Muscle of arm (tissue), 12 donors: ENCODE data around the gene IL10RA. TPM values are rescaled to one million over a fixed set of nuclear protein-coding genes. Genes with fewer than 3 reads are reported as not detected.

Experiments used
- DNase-seq: peaks from one replicate; pipeline ENCODE4 v3.0.0-alpha.2; 2013
- polyA plus RNA-seq, 12 donors: library from polyadenylated mRNA; unstranded; fragments of 120-200 nt; gene quantifications; one replicate each; pipeline ENCODE4 v1.2.1, GENCODE V29; 2013; ENCODE audit not compliant: insufficient read length in 12 of 12

IL10RA gene
- polyA plus RNA-seq, 12 donors = 2.6 to 9.2 (median 4.4) TPM; not detected in 1

DNA sequence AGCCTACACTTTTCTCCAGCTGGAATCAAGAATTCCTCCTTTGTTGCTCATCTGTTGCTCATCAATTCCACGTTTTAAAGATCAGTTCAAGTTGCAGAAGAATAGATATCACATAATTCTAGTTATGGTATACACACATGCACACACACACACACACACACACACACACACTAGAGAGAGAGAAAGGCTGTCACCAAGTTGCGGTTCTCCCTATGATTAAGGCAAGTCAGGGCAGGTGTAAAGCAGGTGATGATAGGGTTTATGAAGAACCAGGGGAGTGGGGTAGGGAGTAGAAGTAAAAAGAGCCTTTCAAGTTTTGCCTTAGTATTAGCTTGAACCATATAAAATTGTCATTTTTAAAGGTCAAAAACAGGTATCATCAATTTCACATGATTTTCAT, 59.0 kb downstream of the IL10RA start:
- no peak for DNase-seq

DNA sequence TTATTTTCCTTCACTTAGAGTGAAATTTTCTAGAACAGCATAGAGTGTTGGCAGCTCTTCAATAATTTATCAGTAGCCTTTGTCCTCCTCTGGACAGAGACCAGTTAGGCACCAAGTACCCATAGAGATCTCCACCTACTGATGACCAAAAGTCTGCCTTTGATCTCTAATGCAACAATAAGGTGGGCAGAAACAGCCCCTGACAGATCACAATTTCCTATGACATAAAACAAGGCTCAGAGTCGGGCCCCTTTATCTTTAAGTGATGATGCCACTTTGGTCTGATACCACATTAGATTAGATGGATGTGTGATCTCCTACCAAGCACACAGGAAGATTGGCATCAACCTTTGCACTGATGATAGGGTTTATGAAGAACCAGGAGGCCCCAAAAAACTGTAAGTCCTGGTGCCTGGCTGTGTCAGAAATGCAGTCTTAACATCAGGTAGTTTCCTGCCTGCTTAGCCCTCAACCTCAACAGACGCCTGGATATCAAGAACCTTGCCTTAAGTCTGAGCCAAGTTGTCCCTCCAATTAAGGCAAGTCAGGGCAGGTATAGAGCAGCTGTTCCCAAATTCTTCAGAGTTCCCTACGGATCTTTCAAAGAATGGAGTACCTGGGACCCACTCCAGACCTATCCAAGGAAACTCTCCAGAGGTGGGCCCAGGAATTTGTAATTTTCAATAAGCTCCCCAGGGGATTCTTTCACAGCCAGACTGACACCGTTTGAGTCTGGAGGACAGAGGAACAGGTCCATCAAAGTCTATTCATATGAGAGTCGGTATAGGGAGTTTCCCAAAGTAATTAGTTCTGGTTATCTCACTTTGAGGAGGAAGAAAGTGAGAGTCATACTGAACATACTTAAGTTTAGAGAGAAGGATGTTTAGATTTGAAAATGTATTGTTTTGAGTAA, 60.1 kb downstream of the IL10RA start:
- DNase-seq = no peak

DNA sequence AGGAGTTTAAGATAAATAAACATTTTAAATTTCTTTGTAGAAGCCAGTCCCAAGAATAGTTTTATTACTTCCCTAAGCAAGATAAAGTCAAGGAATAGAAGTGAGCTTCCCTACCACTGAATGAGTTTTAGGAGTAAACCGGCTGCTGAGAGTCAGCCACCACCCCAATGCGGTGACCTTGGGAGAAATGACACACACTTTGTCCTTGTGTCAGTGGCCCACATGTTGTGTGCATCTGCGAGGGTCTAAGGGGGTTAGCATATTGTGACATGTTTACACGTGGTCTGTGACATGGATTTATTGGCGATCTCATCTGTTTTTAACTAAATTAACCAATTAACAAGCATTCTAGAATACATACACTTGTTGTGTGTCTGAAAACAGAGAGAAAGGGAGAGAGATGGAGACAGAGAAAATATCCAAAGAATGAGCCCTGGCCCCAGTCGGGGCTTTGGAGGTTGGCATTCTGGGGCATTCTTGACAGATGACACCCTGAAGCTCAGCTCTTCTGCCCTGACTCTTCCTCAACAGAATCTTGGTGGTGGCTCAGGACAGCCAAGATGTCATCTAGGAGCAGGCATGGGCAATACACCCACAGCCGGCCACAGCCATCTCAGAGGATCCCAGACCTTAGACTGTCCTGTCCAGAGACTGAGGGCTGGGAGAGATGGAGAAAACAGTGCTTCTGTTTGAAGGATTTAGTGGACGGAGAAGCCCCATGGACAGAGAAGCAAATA, 60.9 kb downstream of the IL10RA start:
- DNase-seq = no peak

DNA sequence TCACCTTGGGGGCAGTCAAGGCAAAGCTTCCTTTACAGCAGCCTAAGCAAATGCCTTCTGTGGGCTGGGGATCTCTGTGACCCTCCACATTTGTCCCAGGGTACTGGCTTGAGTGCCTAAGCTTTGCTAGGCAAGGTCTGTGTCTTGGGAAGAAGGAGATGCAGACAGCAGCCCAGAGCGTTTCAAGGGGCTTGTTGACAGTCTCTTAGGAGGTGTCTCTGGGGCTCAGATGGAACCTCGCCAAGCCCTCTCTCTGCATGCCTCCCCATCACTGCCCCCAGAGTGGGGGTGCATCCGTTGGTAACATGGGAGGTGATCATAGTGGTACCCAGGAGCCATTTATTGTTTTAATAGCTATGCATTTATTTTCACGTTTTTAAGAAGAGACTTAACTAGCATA, 61.6 kb downstream of the IL10RA start:
- DNase-seq = no peak

DNA sequence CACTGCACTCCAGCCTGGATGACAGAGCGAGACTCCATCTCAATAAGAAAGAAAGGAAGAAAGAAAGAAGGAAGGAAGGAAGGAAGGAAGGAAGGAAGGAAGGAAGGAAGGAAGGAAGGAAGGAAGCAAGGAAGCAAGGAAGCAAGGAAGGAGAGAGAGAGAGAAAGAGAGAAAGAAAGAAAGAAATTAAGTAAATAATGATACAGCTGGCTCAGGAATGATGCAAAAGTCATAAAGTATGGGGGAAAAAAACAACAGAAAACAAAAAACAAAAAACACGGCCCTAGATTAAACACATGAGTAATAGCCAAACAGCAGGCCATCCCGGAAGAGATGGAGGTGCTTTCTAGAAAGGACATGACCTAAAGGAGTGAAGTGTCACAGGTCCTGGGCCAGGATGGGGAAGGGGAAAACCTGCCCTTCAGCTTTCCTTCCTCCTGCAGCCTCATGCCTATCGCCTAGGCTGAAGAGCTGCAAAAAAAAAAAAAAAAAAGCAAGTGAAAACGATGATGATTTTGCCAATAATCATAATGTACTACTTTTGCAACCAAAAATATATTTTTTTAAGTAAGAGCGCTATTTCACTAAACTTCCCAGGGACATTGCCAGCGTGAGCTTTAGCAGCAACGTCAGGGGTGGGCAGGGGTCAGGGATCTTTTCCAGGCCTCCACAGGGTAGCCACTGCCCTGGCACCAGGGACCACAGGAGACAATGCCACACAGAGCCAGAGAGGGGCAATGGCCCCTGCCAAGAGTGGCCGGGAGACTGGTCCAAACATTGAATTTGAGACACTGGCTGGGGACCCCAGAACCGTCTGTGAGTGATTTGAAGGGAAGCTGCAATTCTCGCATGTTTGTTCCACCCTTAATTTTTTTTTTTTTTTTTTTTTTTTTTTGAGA, 62.5 kb downstream of the IL10RA start:
- no peak for DNase-seq

DNA sequence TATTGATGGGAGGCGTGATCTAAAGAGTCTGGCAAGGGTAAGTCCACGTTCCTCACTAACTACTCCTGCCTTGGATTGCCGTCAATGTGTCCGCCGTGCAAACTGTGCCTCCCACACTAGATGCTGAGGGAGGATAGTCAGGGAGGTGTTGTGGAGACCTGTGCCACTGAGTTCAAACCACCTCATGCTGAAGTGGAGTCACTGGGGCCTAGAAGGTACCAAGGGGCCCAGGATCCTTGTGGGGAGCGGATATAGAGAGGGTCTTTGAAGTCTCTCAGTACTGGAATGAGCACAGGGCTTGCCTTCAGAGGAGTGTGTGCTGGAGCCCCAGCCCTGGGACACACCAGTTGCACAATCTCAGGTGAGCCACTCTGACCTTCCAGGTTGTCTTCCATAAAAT, 63.6 kb downstream of the IL10RA start:
- no peak for DNase-seq

DNA sequence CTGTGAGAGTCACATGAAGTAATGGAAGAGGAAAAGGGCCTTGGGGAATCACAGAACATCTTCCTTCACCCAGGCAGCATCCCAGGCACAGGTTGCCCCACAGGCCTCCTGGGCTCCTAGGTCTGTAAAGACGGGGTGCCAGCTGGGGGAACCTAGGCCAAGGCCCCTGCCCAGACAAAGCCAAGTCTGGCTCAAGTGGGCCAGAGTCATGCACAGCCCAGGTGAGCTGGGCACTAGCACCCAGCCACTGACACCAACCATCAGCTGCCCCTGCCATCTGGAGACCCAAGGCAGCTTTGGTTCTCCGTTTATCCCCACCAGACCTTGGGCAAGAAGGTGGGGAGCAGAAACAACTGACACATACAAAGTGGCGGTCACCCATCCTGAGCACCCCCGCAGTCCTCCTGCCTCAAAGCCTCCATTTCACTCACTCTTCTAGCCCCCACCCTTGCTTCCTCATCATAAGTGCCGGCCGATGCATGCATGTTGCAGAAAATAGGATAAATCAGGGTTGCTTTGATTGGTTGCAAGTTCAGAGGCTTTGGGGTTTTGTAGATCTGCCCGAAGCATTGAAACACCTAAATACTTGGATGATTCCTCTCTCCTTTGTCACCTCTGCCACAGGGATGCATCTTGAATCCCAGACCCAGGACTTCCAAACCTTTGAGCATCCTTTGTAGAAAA, 64.2 kb downstream of the IL10RA start:
- no peak for DNase-seq

Other genes starting within 250 kb of the IL10RA start
- gene DSCAML1, start 189.2 kb upstream of the IL10RA start, polyA plus RNA-seq = 1 to 10 TPM in 1 of 12 donors, under 1 TPM in 9, not detected in 2; 0.27 to 2.4 (median 0.68) TPM
- gene FXYD2, start 161.7 kb upstream of the IL10RA start, polyA plus RNA-seq = 1 to 10 TPM in 7 of 12 donors, under 1 TPM in 3, not detected in 2; 0.46 to 2.7 (median 1.5) TPM
- 100 to 1,000 TPM in 11 of 12 donors, not detected in 1; 132 to 202 (median 166) TPM for gene FXYD6, start 109.7 kb upstream of the IL10RA start, polyA plus RNA-seq
- gene TMPRSS13, start 57.0 kb upstream of the IL10RA start, polyA plus RNA-seq = 1 to 10 TPM in 2 of 12 donors, under 1 TPM in 6, not detected in 4; 0.11 to 3.6 (median 0.28) TPM
- gene TMPRSS4, start 90.7 kb downstream of the IL10RA start, polyA plus RNA-seq = 10 to 100 TPM in 1 of 12 donors, 1 to 10 TPM in 1, under 1 TPM in 9, not detected in 1; 0.05 to 20.5 (median 0.41) TPM
- gene SMIM35, start 100.6 kb downstream of the IL10RA start, polyA plus RNA-seq = under 1 TPM in 8 of 12 donors, not detected in 4; 0.11 to 0.36 (median 0.15) TPM
- 1 to 10 TPM in 11 of 12 donors, not detected in 1; 2.5 to 6.0 (median 4.3) TPM for gene SCN4B, start 166.4 kb downstream of the IL10RA start, polyA plus RNA-seq
- gene SCN2B, start 190.2 kb downstream of the IL10RA start, polyA plus RNA-seq = 10 to 100 TPM in 1 of 12 donors, 1 to 10 TPM in 11; 2.5 to 71.5 (median 4.9) TPM
- gene JAML, start 238.6 kb downstream of the IL10RA start, polyA plus RNA-seq = 10 to 100 TPM in 1 of 12 donors, 1 to 10 TPM in 10, not detected in 1; 1.7 to 15.5 (median 3.0) TPM